ENCODE measurements around the gene IL16. TPM values are rescaled to one million over a fixed set of nuclear protein-coding genes. Genes with fewer than 3 reads are reported as not detected.

The IL16 gene
- total and polyA plus RNA-seq, 9 of the 15 experiments (the other 6 are each of a cell fraction or from before 2014, with no cell fraction given): 1.4 to 18.8 (median 10.6) TPM

- TF ChIP-seq ZBTB40 (IDR thresholded peaks at IDR 0.05): no peak
- TF ChIP-seq ZBTB40 (CRISPR knock-in tag; IDR thresholded peaks at IDR 0.05): no peak
- no peak for TF ChIP-seq ZNF212 (CRISPR knock-in tag; IDR thresholded peaks at IDR 0.05)
- TF ChIP-seq ZNF444 (CRISPR knock-in tag; IDR thresholded peaks at IDR 0.05): no peak
- no peak for TF ChIP-seq ARID3B (CRISPR knock-in tag; IDR thresholded peaks at IDR 0.05; ENCODE audit: borderline replicate concordance)
- TF ChIP-seq KAT2B (IDR thresholded peaks at IDR 0.05; ENCODE audit: low read depth, low read length): no peak
Observed at GRCh38 chr15:81288040-81288439, 91.4 kb downstream of the IL16 start (continued).
